DND-41 (cell line): Measurements from ENCODE around the gene CFLAR.
"Not testable (repeated sequence)": the region's sequence is repeated elsewhere in the genome, so short reads cannot be mapped to it uniquely, and the experiment has no call there.

Experiments
- ATAC-seq: fragments of 200-7000 bp; cut with Tn5 transposase; 3 replicates; pipeline ENCODE4 v1.9.1; 2021; ENCODE audit warnings: low read depth; ENCODE audit not compliant: insufficient read depth
- DNase-seq: peaks from one replicate; pipeline ENCODE4 v3.0.0-alpha.2; 2020
- H2AFZ ChIP-seq: 2 replicates; pipeline ENCODE4 v1.6.0; 2012; ENCODE audit warnings: low read depth, low read length
- H3K27ac ChIP-seq: 2 replicates; pipeline ENCODE4 v1.5.1; 2012; ENCODE audit warnings: low read length, inconsistent platforms
- H3K27me3 ChIP-seq: fragments of 200-600 bp; sonication (generic); 2 replicates; pipeline ENCODE4 v1.6.0; 2012; ENCODE audit warnings: low read length, mild to moderate bottlenecking, inconsistent platforms; ENCODE audit not compliant: insufficient read depth, poor library complexity
- H3K36me3 ChIP-seq: 2 replicates; pipeline ENCODE4 v1.5.1; 2012; ENCODE audit warnings: low read length, inconsistent platforms; ENCODE audit not compliant: insufficient read depth
- H3K4me1 ChIP-seq: 2 replicates; pipeline ENCODE4 v1.5.1; 2012; ENCODE audit warnings: mild to moderate bottlenecking, low read length; ENCODE audit not compliant: insufficient read depth
- H3K4me2 ChIP-seq: 2 replicates; pipeline ENCODE4 v1.6.0; 2012; ENCODE audit warnings: mild to moderate bottlenecking, moderate library complexity, low read length, inconsistent platforms; ENCODE audit not compliant: insufficient read depth
- H3K4me3 ChIP-seq, 2 experiments: fragments of 200-600 bp in 1 of 2; shearing (Covaris generic) in 1 of 2; 2 replicates each; pipeline ENCODE4 v1.5.1; 2012 to 2016; ENCODE audit warnings: inconsistent platforms in 2 of 2, low read length in 2 of 2, mild to moderate bottlenecking in 2 of 2, low read depth in 1 of 2, moderate library complexity in 1 of 2
- H3K79me2 ChIP-seq: 2 replicates; pipeline ENCODE4 v1.6.0; 2012; ENCODE audit warnings: low read length, inconsistent platforms; ENCODE audit not compliant: insufficient read depth
- H3K9ac ChIP-seq: 2 replicates; pipeline ENCODE4 v1.6.0; 2012; ENCODE audit warnings: low read depth, mild to moderate bottlenecking, inconsistent platforms, low read length, moderate library complexity
- H3K9me3 ChIP-seq: 2 replicates; pipeline ENCODE4 v1.5.1; 2012; ENCODE audit warnings: low read length, moderate library complexity, mild to moderate bottlenecking, inconsistent platforms; ENCODE audit not compliant: insufficient read depth, severe bottlenecking
- H4K20me1 ChIP-seq: 2 replicates; pipeline ENCODE4 v1.6.0; 2012; ENCODE audit warnings: low read length; ENCODE audit not compliant: insufficient read depth
- EZH2 ChIP-seq: IDR thresholded peaks from 3 replicates; pipeline ENCODE4 v1.6.1; 2012; ENCODE audit warnings: borderline replicate concordance, low read depth, mild to moderate bottlenecking, moderate library complexity, low read length, inconsistent platforms; ENCODE audit not compliant: severe bottlenecking
- TF ChIP-seq, protein P1 (sequence below): IDR thresholded peaks from 2 replicates; pipeline ENCODE4 v1.5.1; 2012; ENCODE audit warnings: borderline replicate concordance, low read length, moderate library complexity, mild to moderate bottlenecking; ENCODE audit not compliant: poor library complexity, severe bottlenecking; ENCODE audit errors: extremely low read depth

The CFLAR gene

DNA sequence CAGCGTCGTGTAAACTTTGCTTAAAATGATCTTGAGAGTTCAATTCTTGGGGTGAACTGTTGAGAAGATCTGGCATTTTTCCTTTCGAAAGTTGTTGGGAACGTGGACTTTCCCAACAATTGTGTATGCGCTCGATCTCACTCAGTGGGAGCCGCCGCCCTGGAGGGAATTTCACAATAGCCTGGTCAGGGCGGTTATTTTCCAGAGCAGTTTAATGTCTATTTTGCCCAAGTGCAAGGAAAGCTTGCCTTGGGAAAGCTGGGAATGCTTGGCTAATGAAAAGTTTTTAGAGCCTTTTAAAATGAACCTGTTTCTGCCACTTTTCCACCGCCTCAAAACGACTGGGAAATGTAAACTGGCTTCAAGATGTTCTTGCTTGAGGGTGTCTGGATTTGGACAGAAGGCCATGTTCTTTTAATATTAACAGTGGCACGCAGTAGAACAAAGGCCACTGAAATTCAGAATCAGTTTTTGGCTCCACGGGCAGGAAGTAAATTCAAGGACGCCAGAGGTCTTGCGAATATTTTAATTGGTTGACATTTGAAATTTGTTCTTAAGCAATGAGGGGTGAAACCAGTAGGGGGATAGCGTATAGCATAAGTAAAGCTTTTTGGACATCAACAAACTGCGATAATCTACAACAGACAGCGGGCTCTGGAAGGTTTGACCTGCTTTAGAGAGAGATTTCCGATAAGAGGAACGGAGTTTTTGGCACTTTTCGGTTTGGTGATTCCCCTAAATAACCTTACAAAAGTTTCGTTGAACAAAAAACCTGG is 1.2 kb downstream of the CFLAR start:
- Histone ChIP-seq H3K79me2 (peaks cover 49% of the 10 kb centered on the region), H3K36me3 (0 out of 2 replicates have a peak, but pooled peaks cover 5% of the 10 kb centered on the region), H3K4me3 (peak overlapping the region; percentile 75 to 76; a peak in 3 of 4 replicates), H4K20me1 (no peaks in the 10 kb centered on the region), H3K27ac (peak overlapping the region; percentile 98), H3K27me3 (no peaks in the 10 kb centered on the region), H3K4me2 (peak overlapping the region; percentile 73), H3K9me3 (no peaks in the 10 kb centered on the region), H3K9ac (peak overlapping the region; percentile 98), H2AFZ (peak overlapping the region; percentile 100), H3K4me1 (peaks cover 68% of the 10 kb centered on the region)
- ATAC-seq = peak; percentile 10
- no peak for TF ChIP-seq EZH2
- TF ChIP-seq, protein P1, sequence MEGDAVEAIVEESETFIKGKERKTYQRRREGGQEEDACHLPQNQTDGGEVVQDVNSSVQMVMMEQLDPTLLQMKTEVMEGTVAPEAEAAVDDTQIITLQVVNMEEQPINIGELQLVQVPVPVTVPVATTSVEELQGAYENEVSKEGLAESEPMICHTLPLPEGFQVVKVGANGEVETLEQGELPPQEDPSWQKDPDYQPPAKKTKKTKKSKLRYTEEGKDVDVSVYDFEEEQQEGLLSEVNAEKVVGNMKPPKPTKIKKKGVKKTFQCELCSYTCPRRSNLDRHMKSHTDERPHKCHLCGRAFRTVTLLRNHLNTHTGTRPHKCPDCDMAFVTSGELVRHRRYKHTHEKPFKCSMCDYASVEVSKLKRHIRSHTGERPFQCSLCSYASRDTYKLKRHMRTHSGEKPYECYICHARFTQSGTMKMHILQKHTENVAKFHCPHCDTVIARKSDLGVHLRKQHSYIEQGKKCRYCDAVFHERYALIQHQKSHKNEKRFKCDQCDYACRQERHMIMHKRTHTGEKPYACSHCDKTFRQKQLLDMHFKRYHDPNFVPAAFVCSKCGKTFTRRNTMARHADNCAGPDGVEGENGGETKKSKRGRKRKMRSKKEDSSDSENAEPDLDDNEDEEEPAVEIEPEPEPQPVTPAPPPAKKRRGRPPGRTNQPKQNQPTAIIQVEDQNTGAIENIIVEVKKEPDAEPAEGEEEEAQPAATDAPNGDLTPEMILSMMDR = peak; percentile 40
- DNase-seq = peak; percentile 63

DNA sequence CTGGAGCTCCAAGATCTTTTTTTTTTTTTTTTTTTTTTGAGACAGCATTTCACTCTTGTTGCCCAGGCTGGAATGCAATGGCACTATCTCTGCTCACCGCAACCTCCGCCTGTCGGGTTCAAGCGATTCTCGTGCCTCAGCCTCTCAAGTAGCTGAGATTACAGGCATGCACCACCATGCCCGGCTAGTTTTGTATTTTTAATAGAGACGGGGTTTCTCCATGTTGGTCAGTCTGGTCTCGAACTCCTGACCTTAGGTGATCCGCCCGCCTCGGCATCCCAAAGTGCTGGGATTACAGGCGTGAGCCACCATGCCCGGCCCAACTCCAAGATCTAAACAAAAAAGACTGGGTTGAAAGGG is 1.8 kb downstream of the CFLAR start:
- H3K4me3 ChIP-seq = peak overlapping the region; percentile 23 to 76; a peak in 3 of 4 replicates

DNA sequence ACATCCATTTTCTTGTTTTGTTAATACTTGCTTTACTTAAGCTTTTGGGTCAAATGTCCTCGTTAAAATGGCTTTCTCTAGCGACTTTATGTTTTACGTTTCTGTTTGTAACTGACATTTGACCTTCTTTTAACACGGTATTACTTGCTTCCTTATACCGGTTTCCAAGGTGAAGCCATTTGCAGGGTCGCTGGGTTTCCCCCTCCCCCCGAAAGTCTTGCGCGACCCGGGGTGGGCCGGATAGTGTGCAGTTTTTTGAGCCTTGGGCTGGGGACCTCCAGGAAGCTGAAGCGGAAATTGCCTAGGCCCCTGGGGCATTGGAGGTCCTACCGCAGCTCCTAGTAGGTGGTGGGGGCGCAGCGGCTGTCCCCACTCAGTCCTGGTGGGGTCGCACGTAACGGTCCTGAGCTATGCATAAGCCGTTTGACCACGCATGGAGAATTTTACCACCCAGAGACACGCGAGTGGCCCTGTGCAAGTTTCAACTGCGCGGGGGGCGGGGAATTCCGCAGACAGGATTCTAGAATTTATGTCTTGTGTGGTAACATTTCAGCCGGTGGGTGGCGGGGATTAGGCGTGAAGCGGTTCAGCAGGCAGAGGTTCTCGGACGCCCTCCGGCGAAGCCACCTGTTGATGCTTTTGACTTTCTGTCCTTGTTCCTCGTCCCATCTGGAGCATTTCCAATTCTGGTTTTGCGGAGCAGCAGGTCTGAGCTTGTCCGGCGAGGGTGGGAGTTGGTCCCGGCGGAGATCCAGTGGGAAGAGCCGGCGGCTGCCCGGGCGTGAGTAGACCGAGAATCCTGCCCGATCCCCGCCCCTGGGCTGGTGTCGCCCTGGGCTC is 2.4 kb downstream of the CFLAR start:
- Histone ChIP-seq H3K79me2 (peaks cover 61% of the 10 kb centered on the region), H3K4me2 (peak overlapping the region; percentile 73), H3K4me3 (peak overlapping the region; percentile 23 to 76; a peak in 3 of 4 replicates), H3K36me3 (0 out of 2 replicates have a peak, but pooled peaks cover 7% of the 10 kb centered on the region), H4K20me1 (no peaks in the 10 kb centered on the region), H3K9ac (peak overlapping the region; percentile 98), H2AFZ (peak overlapping the region; percentile 67), H3K9me3 (no peaks in the 10 kb centered on the region), H3K27ac (peak overlapping the region; percentile 98), H3K27me3 (no peaks in the 10 kb centered on the region), H3K4me1 (peaks cover 74% of the 10 kb centered on the region)
- ATAC-seq = peak; percentile 71
- no peak for TF ChIP-seq EZH2
- TF ChIP-seq, protein P1 = peak; percentile 68
- peak; percentile 90 for DNase-seq

More for the DNA sequence above, 1.8 kb downstream of the CFLAR start:
- H3K36me3 ChIP-seq, H3K9me3 ChIP-seq, H3K27me3 ChIP-seq, H4K20me1 ChIP-seq, ATAC-seq: not testable (repeated sequence)
- peaks cover 70% of the 10 kb centered on the region for H3K4me1 ChIP-seq
- peak overlapping the region; percentile 98 for H3K9ac ChIP-seq
- H3K4me2 ChIP-seq = peak overlapping the region; percentile 73
- H3K79me2 ChIP-seq = peaks cover 55% of the 10 kb centered on the region
- H3K27ac ChIP-seq = peak overlapping the region; percentile 98
- peak overlapping the region; percentile 100 for H2AFZ ChIP-seq
- DNase-seq = peak; percentile 67
